HG02588 (cell line): Measurements from ENCODE around the gene ANGPTL3.

Source experiments
- ATAC-seq: cut with Tn5 transposase; IDR thresholded peaks from one replicate; pipeline ENCODE4 v1.9.1; 2021; ENCODE audit warnings: mild to moderate bottlenecking, moderate library complexity; ENCODE audit not compliant: unreplicated experiment

Gene ANGPTL3

DNA sequence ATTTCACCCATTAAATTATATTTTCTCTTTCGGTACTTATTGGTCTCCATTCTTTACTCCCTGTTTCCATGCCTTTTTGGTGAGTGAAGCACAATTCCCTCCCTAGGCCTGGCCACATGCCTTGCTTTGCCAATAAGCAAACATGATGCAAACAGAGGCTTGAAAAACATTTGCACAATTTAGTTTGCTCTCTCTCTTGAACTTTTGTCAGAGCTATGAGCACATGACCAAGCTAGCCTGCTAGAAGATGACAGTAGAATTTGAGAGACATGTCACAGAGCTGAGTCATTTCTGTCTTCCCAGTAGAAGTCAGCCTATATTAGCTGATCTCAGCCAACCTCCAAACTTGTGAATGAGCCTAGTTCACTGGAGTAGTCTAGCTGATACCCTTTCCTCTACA, 24.6 kb downstream of the ANGPTL3 start:
- peak; percentile 96 for ATAC-seq

DNA sequence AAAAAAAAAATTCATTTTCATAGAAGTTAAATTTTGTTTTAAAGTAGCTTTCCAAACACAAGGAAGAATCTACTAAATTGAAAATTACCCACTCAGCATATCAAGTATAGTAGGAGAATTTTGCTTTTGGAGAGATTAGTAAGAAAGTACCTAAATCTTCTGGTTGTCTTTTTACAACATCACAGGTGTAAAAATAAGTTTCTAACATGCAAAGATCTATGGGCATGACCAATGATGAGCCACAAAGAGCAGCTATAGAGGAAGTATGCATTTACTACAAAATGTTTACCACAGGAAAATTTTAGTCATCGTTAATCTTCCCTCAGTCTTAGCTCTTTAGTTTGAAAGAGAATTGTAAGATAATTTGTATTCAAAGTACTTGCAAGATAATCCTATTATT, 28.1 kb downstream of the ANGPTL3 start:
- ATAC-seq: peak; percentile 51

DNA sequence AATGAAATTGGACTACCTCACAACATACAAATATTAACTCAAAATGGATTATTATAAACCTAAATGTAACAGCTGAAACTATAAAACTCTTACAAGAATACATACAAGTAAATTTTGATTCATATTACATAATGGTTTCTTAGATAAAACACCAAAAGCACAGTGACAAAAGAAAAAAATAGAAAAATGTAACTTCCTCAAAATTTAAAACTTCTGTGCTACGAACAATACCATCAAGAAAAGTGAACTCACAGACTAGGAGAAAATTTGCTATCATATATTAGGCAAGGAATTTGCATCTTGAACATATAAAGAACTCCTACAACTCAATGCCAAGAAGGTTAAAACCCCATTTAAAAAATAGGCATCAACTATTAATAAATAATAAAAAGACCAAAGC, 31.2 kb downstream of the ANGPTL3 start:
- no peak for ATAC-seq

DNA sequence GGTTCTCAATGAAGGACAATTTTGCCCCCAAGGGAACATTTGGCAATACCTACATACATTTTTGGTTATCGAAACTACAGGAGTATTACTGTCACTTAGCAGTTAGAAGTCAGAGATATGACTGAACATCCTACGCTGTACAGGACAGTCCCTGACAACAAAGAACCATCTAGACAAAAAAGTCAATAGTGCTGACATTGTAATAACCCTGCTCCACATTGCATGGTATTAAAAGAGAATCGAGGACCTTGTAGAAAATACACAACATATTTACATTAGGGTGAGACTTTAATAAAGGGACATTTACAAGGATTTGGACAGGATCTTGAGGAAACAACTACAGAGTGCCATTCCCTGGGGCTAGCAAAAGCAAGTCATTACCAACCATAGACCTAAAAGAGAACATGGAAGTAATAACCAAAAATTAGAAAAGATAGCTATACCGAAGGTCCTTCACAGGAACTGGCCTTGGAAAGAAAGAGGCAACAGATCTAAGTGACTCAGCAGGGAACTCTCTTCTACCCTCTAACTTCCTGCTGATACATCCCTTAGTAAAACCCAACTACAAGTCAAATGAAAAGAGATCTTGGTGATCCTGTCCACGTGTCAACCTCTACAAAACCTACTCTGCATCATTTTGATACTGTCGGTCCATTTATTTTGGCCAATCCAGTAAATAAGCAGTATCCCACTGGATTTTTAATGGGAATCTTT, 40.2 kb downstream of the ANGPTL3 start:
- no peak for ATAC-seq

DNA sequence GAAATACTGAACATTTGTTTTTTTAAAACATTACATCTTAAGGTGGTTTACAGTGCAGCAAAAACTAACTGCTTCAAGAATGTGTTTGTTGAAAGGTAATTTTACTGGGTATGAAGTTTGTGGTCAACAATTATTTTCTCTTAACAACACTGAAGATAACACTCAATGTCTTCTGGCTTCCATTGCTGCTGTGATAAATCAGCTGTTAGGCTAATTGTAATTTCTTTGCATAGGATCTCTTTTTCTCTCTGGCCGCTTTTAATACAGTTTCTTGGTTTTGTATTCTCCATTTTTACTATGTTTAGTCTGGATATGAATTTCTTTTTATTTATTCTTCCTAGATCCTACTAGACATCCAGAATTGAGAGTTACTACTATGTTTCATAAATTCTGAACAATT, 46.0 kb downstream of the ANGPTL3 start:
- no peak for ATAC-seq

DNA sequence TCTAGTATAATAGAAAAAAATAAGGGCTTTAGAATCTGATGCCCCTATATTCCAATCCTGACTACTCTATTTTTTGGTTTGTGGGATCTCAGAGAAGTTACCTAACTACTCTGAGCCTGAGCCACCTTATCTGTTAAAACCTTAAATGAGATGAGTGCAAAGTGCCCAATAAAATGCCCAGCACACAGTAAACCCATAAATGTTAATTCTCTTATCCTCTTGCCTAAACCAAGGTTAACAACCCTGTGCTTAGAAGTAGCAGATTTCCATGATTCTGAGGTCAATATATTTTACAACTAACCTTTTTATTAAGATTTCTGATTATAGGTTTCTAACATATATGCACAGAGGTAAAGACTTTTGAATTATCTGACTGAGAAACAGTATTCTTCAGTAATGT, 55.1 kb downstream of the ANGPTL3 start:
- ATAC-seq: no peak

DNA sequence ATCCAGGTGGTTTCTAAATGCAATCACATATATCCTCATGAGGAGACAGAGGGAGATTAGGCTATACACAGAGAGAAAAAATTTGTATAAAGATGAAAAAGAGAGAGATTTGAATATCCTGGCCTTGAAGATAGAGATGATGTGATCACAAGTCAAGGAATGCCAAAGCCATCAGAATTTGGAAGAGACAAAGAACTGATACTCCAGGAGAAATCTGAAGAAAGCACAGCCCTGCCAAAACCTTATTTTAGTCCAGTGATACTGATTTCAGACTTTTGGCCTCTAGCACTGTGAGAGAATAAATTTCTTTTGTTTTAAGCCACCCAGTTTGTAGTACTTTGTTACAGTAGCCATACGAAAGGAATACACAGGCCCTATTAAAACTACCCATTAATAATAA, 57.4 kb downstream of the ANGPTL3 start:
- ATAC-seq: no peak
